Measurements from ENCODE around the gene CCDC28B.

- TF ChIP-seq EP300 (IDR thresholded peaks at IDR 0.05; ENCODE audit: borderline replicate concordance) = no peak
- no peak for TF ChIP-seq NFIC (IDR thresholded peaks at IDR 0.05)
- no peak for TF ChIP-seq RAD21 (IDR thresholded peaks at IDR 0.05; ENCODE audit: low read depth)
- TF ChIP-seq ZBTB7A (IDR thresholded peaks at IDR 0.05; ENCODE audit: low read depth) = no peak
- TF ChIP-seq CEBPB (IDR thresholded peaks at IDR 0.05) = no peak
- TF ChIP-seq MAX (IDR thresholded peaks at IDR 0.05) = no peak
Measured at GRCh38 chr1:32192220-32192948, 8.0 kb upstream of the CCDC28B start.
